HEK293 (cell line): ENCODE results near the gene PMFBP1.

ENCODE experiments used
- CTCF ChIA-PET: fragments of 350-600 bp; formaldehyde crosslinking; extraction: SDS; loops from one replicate; lab custom pipeline; 2021; ENCODE audit warnings: antibody characterized with exemption; lab: Yijun Ruan, JAX
- POLR2A ChIA-PET: fragments of 300-600 bp; formaldehyde crosslinking; extraction: SDS; loops from one replicate; lab custom pipeline; 2020; ENCODE audit warnings: antibody characterized with exemption, inconsistent platforms; lab: Yijun Ruan, JAX
- H3K27ac ChIP-seq: fragments of 200-500 bp; sonication (Bioruptor generic); 2 replicates; pipeline ENCODE4 v1.5.1; 2014; ENCODE audit warnings: low read depth, low read length, control low read depth, inconsistent platforms; ENCODE audit errors: extremely low read depth
- H3K36me3 ChIP-seq, 2 experiments: fragments of 200-500 bp in 1 of 2; sonication (Bioruptor generic) in 1 of 2; 1 replicate in 1 of 2; 2 replicates in 1 of 2; pipeline ENCODE4 v1.5.1; 2014 to 2017; ENCODE audit warnings: inconsistent platforms in 2 of 2, low read length in 2 of 2; ENCODE audit not compliant: control insufficient read depth in 2 of 2, insufficient read depth in 1 of 2
- H3K4me1 ChIP-seq: fragments of 200-500 bp; sonication (Bioruptor generic); 2 replicates; pipeline ENCODE4 v1.5.1; 2014; ENCODE audit warnings: mild to moderate bottlenecking, low read length, inconsistent platforms; ENCODE audit not compliant: control insufficient read depth, insufficient read depth
- H3K4me3 ChIP-seq: 2 replicates; pipeline ENCODE4 v1.5.1; 2011; ENCODE audit warnings: low read depth, mild to moderate bottlenecking, control low read depth, low read length, moderate library complexity
- H3K9me3 ChIP-seq: fragments of 200-500 bp; sonication (Bioruptor generic); 2 replicates; pipeline ENCODE4 v1.5.1; 2014; ENCODE audit warnings: low read depth, low read length, inconsistent platforms; ENCODE audit not compliant: control insufficient read depth, insufficient read depth
- KLF16 ChIP-seq: fragments of 450-650 bp; formaldehyde crosslinking; IDR thresholded peaks from 2 replicates; pipeline ENCODE4 v1.5.1; 2017; ENCODE audit warnings: missing biosample characterization, missing genetic modification characterization
- MEIS1 ChIP-seq: sonication (generic); formaldehyde crosslinking; IDR thresholded peaks from 2 replicates; pipeline ENCODE4 v1.8.1; 2022; ENCODE audit warnings: missing genetic modification reagents, mild to moderate bottlenecking, borderline replicate concordance
- SP3 ChIP-seq: fragments of 450-650 bp; formaldehyde crosslinking; IDR thresholded peaks from 2 replicates; pipeline ENCODE4 v1.5.1; 2016; ENCODE audit warnings: missing biosample characterization, missing genetic modification characterization
- ZBTB1 ChIP-seq: fragments of 450-650 bp; formaldehyde crosslinking; IDR thresholded peaks from 2 replicates; pipeline ENCODE4 v1.5.1; 2016; ENCODE audit warnings: missing biosample characterization, missing genetic modification characterization
- ZFHX2 ChIP-seq: fragments of 450-650 bp; formaldehyde crosslinking; conservative IDR thresholded peaks from 2 replicates; pipeline ENCODE4 v1.5.1; 2016; ENCODE audit warnings: missing biosample characterization, missing genetic modification characterization
- ZFP69B ChIP-seq: fragments of 450-650 bp; formaldehyde crosslinking; IDR thresholded peaks from 2 replicates; pipeline ENCODE4 v1.5.1; 2016; ENCODE audit warnings: missing biosample characterization, missing genetic modification characterization
- ZNF114 ChIP-seq: fragments of 450-650 bp; formaldehyde crosslinking; IDR thresholded peaks from 2 replicates; pipeline ENCODE4 v1.5.0; 2017; ENCODE audit warnings: missing biosample characterization, missing genetic modification characterization
- ZNF140 ChIP-seq: fragments of 450-650 bp; formaldehyde crosslinking; IDR thresholded peaks from 2 replicates; pipeline ENCODE4 v1.5.1; 2016; ENCODE audit warnings: missing biosample characterization, missing genetic modification characterization
- ZNF146 ChIP-seq: fragments of 450-650 bp; formaldehyde crosslinking; IDR thresholded peaks from 2 replicates; pipeline ENCODE4 v1.5.1; 2016; ENCODE audit warnings: missing biosample characterization, missing genetic modification characterization
- ZNF16 ChIP-seq: fragments of 450-650 bp; formaldehyde crosslinking; IDR thresholded peaks from 2 replicates; pipeline ENCODE4 v1.5.1; 2016; ENCODE audit warnings: low read depth, missing biosample characterization, missing genetic modification characterization
- ZNF169 ChIP-seq: fragments of 450-650 bp; formaldehyde crosslinking; IDR thresholded peaks from 2 replicates; pipeline ENCODE4 v1.5.1; 2016; ENCODE audit warnings: missing biosample characterization, missing genetic modification characterization
- ZNF211 ChIP-seq: fragments of 450-650 bp; formaldehyde crosslinking; IDR thresholded peaks from 2 replicates; pipeline ENCODE4 v1.5.1; 2016; ENCODE audit warnings: low read depth, missing biosample characterization, missing genetic modification characterization
- ZNF214 ChIP-seq: fragments of 450-650 bp; formaldehyde crosslinking; IDR thresholded peaks from 2 replicates; pipeline ENCODE4 v1.5.1; 2017; ENCODE audit warnings: missing biosample characterization, mild to moderate bottlenecking, missing genetic modification characterization, borderline replicate concordance
- ZNF221 ChIP-seq: fragments of 450-650 bp; formaldehyde crosslinking; IDR thresholded peaks from 2 replicates; pipeline ENCODE4 v1.5.1; 2017; ENCODE audit warnings: missing biosample characterization, missing genetic modification characterization, borderline replicate concordance
- ZNF391 ChIP-seq: fragments of 450-650 bp; formaldehyde crosslinking; IDR thresholded peaks from 2 replicates; pipeline ENCODE4 v1.5.1; 2016; ENCODE audit warnings: low read depth, missing biosample characterization, missing genetic modification characterization, borderline replicate concordance
- ZNF404 ChIP-seq: fragments of 450-650 bp; formaldehyde crosslinking; IDR thresholded peaks from 2 replicates; pipeline ENCODE4 v1.5.1; 2017; ENCODE audit warnings: missing biosample characterization, missing genetic modification characterization
- ZNF423 ChIP-seq: fragments of 450-650 bp; formaldehyde crosslinking; IDR thresholded peaks from 2 replicates; pipeline ENCODE4 v1.5.1; 2016; ENCODE audit warnings: missing biosample characterization, missing genetic modification characterization
- ZNF473 ChIP-seq: fragments of 450-650 bp; formaldehyde crosslinking; IDR thresholded peaks from 2 replicates; pipeline ENCODE4 v1.5.1; 2017; ENCODE audit warnings: missing biosample characterization, missing genetic modification characterization
- ZNF514 ChIP-seq: fragments of 450-650 bp; formaldehyde crosslinking; IDR thresholded peaks from 2 replicates; pipeline ENCODE4 v1.5.1; 2016; ENCODE audit warnings: missing biosample characterization, missing genetic modification characterization
- ZNF521 ChIP-seq: fragments of 450-650 bp; formaldehyde crosslinking; IDR thresholded peaks from 2 replicates; pipeline ENCODE4 v1.5.1; 2017; ENCODE audit warnings: missing biosample characterization, mild to moderate bottlenecking, missing genetic modification characterization
- ZNF580 ChIP-seq: fragments of 450-650 bp; formaldehyde crosslinking; IDR thresholded peaks from 2 replicates; pipeline ENCODE4 v1.5.1; 2016; ENCODE audit warnings: missing biosample characterization, missing genetic modification characterization
- ZNF600 ChIP-seq: fragments of 450-650 bp; formaldehyde crosslinking; IDR thresholded peaks from 2 replicates; pipeline ENCODE4 v1.5.1; 2016; ENCODE audit warnings: missing biosample characterization, missing genetic modification characterization
- ZNF626 ChIP-seq: fragments of 450-650 bp; sonication (Bioruptor Pico); formaldehyde crosslinking; IDR thresholded peaks from 2 replicates; pipeline ENCODE4 v1.5.1; 2018; ENCODE audit warnings: missing biosample characterization, missing genetic modification characterization, inconsistent platforms
- ZNF654 ChIP-seq: fragments of 450-650 bp; formaldehyde crosslinking; IDR thresholded peaks from 2 replicates; pipeline ENCODE4 v1.5.1; 2016; ENCODE audit warnings: low read depth, missing biosample characterization, missing genetic modification characterization
- ZNF658 ChIP-seq: fragments of 450-650 bp; formaldehyde crosslinking; IDR thresholded peaks from 2 replicates; pipeline ENCODE4; 2016; ENCODE audit warnings: missing biosample characterization, missing genetic modification characterization
- ZNF677 ChIP-seq: fragments of 450-650 bp; IDR thresholded peaks from 2 replicates; pipeline ENCODE4 v1.5.0; 2018; ENCODE audit warnings: missing biosample characterization, mild to moderate bottlenecking, missing genetic modification characterization, moderate library complexity
- ZNF701 ChIP-seq: fragments of 450-650 bp; formaldehyde crosslinking; IDR thresholded peaks from 2 replicates; pipeline ENCODE4 v1.5.1; 2016; ENCODE audit warnings: missing biosample characterization, missing genetic modification characterization
- ZNF707 ChIP-seq: fragments of 450-650 bp; formaldehyde crosslinking; IDR thresholded peaks from 2 replicates; pipeline ENCODE4 v1.5.1; 2016; ENCODE audit warnings: missing biosample characterization, missing genetic modification characterization
- ZNF785 ChIP-seq: fragments of 450-650 bp; formaldehyde crosslinking; IDR thresholded peaks from 2 replicates; pipeline ENCODE4 v1.5.1; 2016; ENCODE audit warnings: missing biosample characterization, missing genetic modification characterization
- ZSCAN4 ChIP-seq: fragments of 450-650 bp; formaldehyde crosslinking; IDR thresholded peaks from 2 replicates; pipeline ENCODE4 v1.5.1; 2017; ENCODE audit warnings: missing biosample characterization, missing genetic modification characterization
- TF ChIP-seq, protein P1 (sequence below): fragments of 450-650 bp; formaldehyde crosslinking; IDR thresholded peaks from 2 replicates; pipeline ENCODE4 v1.5.1; 2016; ENCODE audit warnings: missing biosample characterization, missing genetic modification characterization
- TF ChIP-seq, protein P2 (sequence below): fragments of 450-650 bp; formaldehyde crosslinking; IDR thresholded peaks from 2 replicates; pipeline ENCODE4 v1.5.1; 2016; ENCODE audit warnings: missing biosample characterization, missing genetic modification characterization
- TF ChIP-seq, protein P3 (sequence below): fragments of 450-650 bp; formaldehyde crosslinking; optimal IDR thresholded peaks from 2 replicates; pipeline ENCODE3; 2016; ENCODE audit warnings: missing biosample characterization, mild to moderate bottlenecking, missing genetic modification characterization

PMFBP1 gene

DNA sequence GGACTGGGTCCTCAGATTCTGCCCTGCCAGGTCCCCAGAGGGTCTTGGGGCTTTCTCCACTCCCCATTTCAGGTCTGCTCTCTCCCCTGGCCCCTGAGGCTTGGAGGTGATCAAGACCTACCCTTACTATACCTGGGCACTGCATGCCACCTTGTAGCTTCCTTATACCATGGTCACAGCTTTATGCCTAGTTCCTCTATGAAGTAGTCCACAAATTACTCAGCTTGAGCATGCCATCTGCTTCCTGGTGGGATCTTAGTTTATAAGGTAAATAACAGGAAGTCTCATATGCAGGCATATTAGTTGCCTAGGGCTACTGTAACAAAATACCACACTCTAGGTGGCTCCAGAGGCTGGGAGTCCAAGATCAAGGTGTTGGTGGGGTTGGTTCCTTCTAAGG is 11.0 kb upstream of the PMFBP1 start:
- CTCF ChIA-PET, result interaction anchor here (0.8 to 1.2 kb wide), 3 partner anchors 11 to 284 kb away, joined by 3 to 4 read pairs (median 3); partner anchors contain the start of gene PMFBP1
- H3K9me3 ChIP-seq, result no peaks in the 10 kb centered on the region
- no peaks in the 10 kb centered on the region for H3K36me3 ChIP-seq
- H3K4me1 ChIP-seq, result no peaks in the 10 kb centered on the region
- no peak overlapping the region for H3K27ac ChIP-seq
- no peak overlapping the region for H3K4me3 ChIP-seq
- no peak for TF ChIP-seq ZNF514 (tag by site-specific recombination)
- TF ChIP-seq ZNF785 (tag by site-specific recombination), result no peak
- no peak for TF ChIP-seq ZNF146 (tag by site-specific recombination)
- TF ChIP-seq ZNF707 (tag by site-specific recombination), result no peak
- TF ChIP-seq ZNF221 (tag by site-specific recombination), result no peak
- TF ChIP-seq, protein P1, sequence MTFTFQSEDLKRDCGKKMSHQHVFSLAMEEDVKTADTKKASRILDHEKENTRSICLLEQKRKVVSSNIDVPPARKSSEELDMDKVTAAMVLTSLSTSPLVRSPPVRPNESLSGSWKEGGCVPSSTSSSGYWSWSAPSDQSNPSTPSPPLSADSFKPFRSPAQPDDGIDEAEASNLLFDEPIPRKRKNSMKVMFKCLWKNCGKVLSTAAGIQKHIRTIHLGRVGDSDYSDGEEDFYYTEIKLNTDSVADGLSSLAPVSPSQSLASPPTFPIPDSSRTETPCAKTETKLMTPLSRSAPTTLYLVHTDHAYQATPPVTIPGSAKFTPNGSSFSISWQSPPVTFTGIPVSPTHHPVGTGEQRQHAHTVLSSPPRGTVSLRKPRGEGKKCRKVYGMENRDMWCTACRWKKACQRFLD (tag by site-specific recombination), result no peak
- TF ChIP-seq ZNF169, result no peak
- no peak for TF ChIP-seq ZNF16 (tag by site-specific recombination)
- no peak for TF ChIP-seq ZNF114
- TF ChIP-seq ZNF521, result no peak
- no peak for TF ChIP-seq ZFHX2 (tag by site-specific recombination)
- TF ChIP-seq ZNF404 (tag by site-specific recombination), result no peak
- TF ChIP-seq ZNF391 (tag by site-specific recombination), result no peak
- TF ChIP-seq, protein P2, sequence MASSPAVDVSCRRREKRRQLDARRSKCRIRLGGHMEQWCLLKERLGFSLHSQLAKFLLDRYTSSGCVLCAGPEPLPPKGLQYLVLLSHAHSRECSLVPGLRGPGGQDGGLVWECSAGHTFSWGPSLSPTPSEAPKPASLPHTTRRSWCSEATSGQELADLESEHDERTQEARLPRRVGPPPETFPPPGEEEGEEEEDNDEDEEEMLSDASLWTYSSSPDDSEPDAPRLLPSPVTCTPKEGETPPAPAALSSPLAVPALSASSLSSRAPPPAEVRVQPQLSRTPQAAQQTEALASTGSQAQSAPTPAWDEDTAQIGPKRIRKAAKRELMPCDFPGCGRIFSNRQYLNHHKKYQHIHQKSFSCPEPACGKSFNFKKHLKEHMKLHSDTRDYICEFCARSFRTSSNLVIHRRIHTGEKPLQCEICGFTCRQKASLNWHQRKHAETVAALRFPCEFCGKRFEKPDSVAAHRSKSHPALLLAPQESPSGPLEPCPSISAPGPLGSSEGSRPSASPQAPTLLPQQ, result no peak
- no peak for TF ChIP-seq ZBTB1 (tag by site-specific recombination)
- no peak for TF ChIP-seq ZNF701 (tag by site-specific recombination)
- TF ChIP-seq ZNF473, result no peak
- POLR2A ChIA-PET, result no interaction called here

- POLR2A ChIA-PET, result interaction anchor here (0.9 kb wide), 1 partner anchor 14 kb away, joined by 3 read pairs; no protein-coding TSS in a partner anchor
- Histone ChIP-seq H3K36me3 (no peaks in the 10 kb centered on the region), H3K4me1 (no peaks in the 10 kb centered on the region), H3K27ac (no peak overlapping the region), H3K9me3 (no peaks in the 10 kb centered on the region), H3K4me3 (no peak overlapping the region)
- CTCF ChIA-PET, result no interaction called here
- TF ChIP-seq ZFP69B (tag by site-specific recombination) (no peak), KLF16 (no peak), ZNF423 (tag by site-specific recombination) (no peak), ZNF654 (tag by site-specific recombination) (no peak), ZNF600 (tag by site-specific recombination) (no peak), ZNF140 (tag by site-specific recombination) (no peak), ZNF626 (tag by site-specific recombination) (no peak), ZSCAN4 (tag by site-specific recombination) (no peak), ZNF211 (tag by site-specific recombination) (no peak), ZNF404 (tag by site-specific recombination) (no peak), MEIS1 (no peak), ZNF677 (tag by site-specific recombination) (no peak), ZNF214 (tag by site-specific recombination) (no peak), SP3 (tag by site-specific recombination) (no peak), ZBTB1 (tag by site-specific recombination) (no peak), ZNF658 (no peak), ZNF580 (no peak)
- TF ChIP-seq, protein P3, sequence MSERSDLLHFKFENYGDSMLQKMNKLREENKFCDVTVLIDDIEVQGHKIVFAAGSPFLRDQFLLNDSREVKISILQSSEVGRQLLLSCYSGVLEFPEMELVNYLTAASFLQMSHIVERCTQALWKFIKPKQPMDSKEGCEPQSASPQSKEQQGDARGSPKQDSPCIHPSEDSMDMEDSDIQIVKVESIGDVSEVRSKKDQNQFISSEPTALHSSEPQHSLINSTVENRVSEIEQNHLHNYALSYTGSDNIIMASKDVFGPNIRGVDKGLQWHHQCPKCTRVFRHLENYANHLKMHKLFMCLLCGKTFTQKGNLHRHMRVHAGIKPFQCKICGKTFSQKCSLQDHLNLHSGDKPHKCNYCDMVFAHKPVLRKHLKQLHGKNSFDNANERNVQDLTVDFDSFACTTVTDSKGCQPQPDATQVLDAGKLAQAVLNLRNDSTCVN (tag by site-specific recombination), result no peak
Observed at GRCh38 chr16:72179204-72179970, 7.4 kb upstream of the PMFBP1 start.
